ENCODE measurements around the gene ARHGAP19.

The ARHGAP19 gene

DNA sequence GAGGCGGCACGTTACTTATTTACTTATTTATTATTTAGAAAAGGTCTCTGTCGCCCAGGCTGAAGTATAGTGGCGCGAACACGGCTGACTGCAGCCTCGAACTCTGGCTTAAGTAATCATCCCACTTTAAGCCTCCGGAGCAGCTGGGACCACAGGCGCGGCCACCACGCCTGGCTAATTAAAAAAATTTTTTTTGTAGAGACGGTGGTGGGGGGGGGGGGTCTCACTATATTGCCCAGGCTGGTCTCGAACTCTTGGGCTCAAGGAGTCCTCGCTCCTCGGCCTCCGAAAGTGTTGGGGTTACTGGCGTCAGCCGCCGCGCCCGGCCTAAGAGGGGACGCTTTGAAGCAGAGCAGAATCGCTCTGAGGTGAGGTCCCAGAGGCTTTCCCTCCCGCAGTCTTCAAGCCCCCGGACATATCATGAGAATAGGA lies 42.8 kb upstream of the ARHGAP19 start:
- peak overlapping the region; percentile 70 for H3K4me3 ChIP-seq (ENCODE audit: low read depth, low read length)
- TF ChIP-seq, protein P1, sequence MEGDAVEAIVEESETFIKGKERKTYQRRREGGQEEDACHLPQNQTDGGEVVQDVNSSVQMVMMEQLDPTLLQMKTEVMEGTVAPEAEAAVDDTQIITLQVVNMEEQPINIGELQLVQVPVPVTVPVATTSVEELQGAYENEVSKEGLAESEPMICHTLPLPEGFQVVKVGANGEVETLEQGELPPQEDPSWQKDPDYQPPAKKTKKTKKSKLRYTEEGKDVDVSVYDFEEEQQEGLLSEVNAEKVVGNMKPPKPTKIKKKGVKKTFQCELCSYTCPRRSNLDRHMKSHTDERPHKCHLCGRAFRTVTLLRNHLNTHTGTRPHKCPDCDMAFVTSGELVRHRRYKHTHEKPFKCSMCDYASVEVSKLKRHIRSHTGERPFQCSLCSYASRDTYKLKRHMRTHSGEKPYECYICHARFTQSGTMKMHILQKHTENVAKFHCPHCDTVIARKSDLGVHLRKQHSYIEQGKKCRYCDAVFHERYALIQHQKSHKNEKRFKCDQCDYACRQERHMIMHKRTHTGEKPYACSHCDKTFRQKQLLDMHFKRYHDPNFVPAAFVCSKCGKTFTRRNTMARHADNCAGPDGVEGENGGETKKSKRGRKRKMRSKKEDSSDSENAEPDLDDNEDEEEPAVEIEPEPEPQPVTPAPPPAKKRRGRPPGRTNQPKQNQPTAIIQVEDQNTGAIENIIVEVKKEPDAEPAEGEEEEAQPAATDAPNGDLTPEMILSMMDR (IDR thresholded peaks at IDR 0.05; ENCODE audit: low read depth, low read length): no peak

DNA sequence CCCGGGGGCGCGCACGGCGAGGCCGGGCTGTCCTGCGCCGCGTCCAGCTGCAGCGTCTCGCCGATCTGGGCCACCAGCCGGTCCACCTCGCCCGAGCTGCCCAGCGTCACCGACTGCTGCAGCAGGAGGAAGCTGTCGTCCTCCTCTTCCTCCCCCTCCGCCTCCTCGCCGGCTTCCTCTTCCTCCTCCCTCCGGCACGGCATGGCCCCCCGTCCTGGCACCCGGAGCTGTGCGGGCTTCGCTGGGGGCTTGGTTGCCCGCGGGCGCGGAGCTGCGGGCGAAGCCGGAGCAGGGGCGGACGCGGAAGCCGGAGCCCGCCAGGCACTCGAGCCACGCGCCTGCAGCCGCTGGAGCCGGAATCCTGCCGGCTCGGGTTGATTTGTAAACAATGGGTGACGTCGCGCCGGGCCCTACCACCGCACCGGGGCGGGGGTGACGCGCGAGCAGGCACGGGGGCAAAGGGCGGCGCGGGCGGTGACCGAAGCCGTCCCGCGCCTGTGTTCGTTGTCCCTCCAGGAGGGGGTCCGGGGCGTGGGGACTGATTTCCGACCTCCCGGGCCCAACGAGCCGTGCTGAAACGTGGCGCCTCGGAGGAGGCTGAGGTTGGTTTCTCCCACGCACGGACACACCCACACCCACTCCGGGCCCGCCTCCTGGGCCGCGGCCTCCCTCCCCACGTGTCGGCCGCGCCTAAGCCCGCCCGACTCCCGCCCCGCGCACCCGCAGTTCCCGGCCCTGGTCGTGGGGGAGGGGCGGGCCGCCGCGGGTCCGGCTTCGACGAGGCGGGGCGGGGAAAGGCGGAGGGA lies 42.1 kb upstream of the ARHGAP19 start, which contains the start of gene FRAT2:
Gene FRAT2 (minus strand): TSS at position 360 of the 806 bp plus-strand sequence. CDS start 157 bp downstream, at position 203.
- peak within 1 kb of the TSS; percentile 70 for H3K4me3 ChIP-seq (ENCODE audit: low read depth, low read length)
- TF ChIP-seq, protein P1 (IDR thresholded peaks at IDR 0.05; ENCODE audit: low read depth, low read length): no peak

DNA sequence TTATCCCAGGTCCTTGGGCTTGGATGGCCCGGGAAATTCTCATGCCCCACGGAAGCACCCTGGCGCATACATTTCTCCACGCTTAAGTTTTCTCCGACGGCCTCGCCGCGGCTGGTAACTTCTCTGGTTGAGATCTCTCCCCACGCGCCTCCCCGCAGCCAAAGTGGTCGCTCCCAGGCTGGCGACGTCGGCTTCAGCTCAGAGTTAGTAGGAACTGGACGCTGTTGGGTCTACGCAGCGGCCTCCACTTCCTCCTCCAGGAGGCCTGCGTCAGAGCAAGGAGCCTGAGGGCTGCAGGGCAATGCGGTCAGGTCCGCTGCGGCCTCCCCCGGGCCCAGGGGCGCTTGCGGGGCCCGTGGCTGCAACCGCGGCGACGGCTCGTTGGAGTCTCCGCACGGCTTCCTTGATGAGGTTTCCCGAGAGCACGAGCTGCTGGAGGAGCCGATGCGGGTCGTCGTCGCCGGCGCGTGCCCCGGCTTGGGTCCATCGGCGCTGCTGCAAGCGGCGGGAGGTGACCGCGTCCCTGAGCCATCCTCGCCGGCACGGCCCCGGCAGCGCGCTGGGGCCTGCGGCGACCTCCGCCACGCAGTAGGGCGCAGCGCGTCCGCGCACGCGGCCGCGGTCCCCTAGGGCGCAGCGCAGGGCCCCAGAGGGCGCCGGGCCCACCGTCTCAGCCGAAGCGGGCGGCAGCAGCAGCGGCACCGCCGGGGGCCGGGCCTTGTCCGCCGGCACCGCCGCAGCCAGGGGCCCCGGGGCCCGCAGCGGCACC lies 41.3 kb upstream of the ARHGAP19 start:
- TF ChIP-seq, protein P1 (IDR thresholded peaks at IDR 0.05; ENCODE audit: low read depth, low read length): no peak
- H3K4me3 ChIP-seq (ENCODE audit: low read depth, low read length): peak overlapping the region; percentile 70

DNA sequence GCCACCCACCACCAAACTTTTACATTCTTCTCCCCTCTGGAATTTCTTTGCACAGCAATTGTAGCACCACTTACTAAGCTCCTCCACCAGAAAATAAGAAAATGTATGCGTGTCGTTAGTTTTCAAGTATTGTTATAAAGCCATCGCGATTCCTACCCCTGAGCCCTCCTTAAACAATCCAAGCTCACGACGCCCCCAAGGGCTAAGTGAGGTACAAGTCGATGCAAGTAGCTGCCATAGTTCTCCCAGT lies 40.8 kb upstream of the ARHGAP19 start:
- TF ChIP-seq, protein P1 (IDR thresholded peaks at IDR 0.05; ENCODE audit: low read depth, low read length): no peak
- peak overlapping the region; percentile 70 for H3K4me3 ChIP-seq (ENCODE audit: low read depth, low read length)

DNA sequence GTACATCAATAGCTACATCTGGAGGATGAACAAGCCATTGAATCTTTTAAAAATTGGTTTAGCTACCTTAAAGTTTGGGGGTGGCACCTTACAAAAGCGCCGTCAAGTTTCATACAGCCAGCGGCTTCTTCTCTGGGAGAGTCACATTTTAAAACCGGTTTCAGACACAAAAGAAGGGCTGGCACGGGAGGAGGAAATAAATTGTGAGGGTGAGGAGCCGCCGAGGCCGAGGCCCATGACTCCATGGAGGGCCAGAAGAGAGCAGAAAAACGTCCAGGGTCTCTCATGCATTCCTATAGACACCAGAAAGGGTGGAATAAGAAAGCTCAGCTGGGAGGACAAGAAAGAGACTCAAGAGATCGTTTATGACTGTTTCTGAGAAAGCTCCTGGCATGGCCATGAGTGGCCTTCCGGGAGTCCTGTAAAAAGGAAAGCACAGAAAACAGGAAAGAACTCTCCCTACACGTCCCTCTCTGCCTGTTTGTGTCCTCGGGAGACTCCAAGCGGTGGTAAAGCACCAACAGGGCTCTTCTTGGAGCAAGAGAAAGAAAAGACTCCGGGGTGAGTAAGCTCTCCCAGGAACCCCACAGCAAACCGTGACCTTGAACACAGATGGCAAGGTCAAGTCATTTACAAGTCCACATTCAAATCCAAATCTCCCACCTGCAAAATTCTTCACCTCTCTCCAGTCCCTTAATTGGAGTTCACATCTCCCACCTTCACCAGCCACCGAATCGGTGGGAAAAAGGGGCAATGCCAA lies 40.3 kb upstream of the ARHGAP19 start:
- TF ChIP-seq, protein P1 (IDR thresholded peaks at IDR 0.05; ENCODE audit: low read depth, low read length): peak; percentile 44
- peak overlapping the region; percentile 70 for H3K4me3 ChIP-seq (ENCODE audit: low read depth, low read length)

DNA sequence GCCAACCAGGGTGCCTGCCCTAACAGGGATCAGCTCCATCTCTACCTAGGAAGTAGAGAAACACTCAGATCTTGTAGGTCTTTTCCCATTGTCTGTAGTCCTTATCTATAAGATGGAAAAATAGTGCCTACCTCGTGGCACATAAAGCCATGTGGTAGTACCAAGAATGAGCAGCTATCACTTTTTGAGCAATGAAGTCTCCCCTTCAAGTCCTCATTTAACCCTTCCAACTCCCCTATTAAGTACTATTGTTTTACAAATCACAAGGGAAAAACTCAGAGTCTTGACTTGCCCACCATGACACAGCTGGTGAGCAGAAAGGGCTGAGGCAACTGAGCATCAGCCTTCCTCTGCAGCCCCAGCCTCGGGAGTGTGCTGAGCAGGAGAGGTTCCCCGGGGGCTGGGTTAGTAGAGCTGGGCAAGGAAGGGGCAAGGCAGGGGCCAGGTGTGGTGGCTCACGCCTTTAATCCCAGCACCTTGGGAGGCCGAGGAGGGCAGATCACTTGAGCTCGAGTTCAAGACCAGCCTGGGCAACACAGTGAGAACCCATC lies 38.8 kb upstream of the ARHGAP19 start:
- TF ChIP-seq, protein P1 (IDR thresholded peaks at IDR 0.05; ENCODE audit: low read depth, low read length): no peak
- no peak overlapping the region for H3K4me3 ChIP-seq (ENCODE audit: low read depth, low read length)

Measured in WI38 (cell line).